LoVo (cell line): ENCODE data around the gene AGAP1.
A peak's percentile ranks its signal among the peaks of the same experiment; 100 is the strongest.

Source experiments
- DNase-seq: peaks from one replicate; pipeline ENCODE4 v3.0.0-alpha.2; 2016; ENCODE audit warnings: low spot score

The AGAP1 gene

GRCh38 chr2:235769046-235769445 lies 275.2 kb downstream of the AGAP1 start:
- DNase-seq: no peak

GRCh38 chr2:235770909-235771820 lies 277.3 kb downstream of the AGAP1 start:
- no peak for DNase-seq

- no peak for DNase-seq
These were observed 279.5 kb downstream of the AGAP1 start for GRCh38 chr2:235773188-235773928.

- no peak for DNase-seq
These were observed 280.5 kb downstream of the AGAP1 start for GRCh38 chr2:235774153-235774870.

- DNase-seq: no peak
These were observed 282.7 kb downstream of the AGAP1 start for GRCh38 chr2:235776531-235776930.

- peak; percentile 51 for DNase-seq
These were observed 285.6 kb downstream of the AGAP1 start for GRCh38 chr2:235779444-235779896.

GRCh38 chr2:235780401-235780800 lies 286.6 kb downstream of the AGAP1 start:
- DNase-seq: no peak

- no peak for DNase-seq
These were observed 287.9 kb downstream of the AGAP1 start for GRCh38 chr2:235781775-235782174.

GRCh38 chr2:235784788-235785187 lies 290.9 kb downstream of the AGAP1 start:
- no peak for DNase-seq

GRCh38 chr2:235789552-235789951 lies 295.7 kb downstream of the AGAP1 start:
- no peak for DNase-seq

GRCh38 chr2:235793163-235793752 lies 299.4 kb downstream of the AGAP1 start:
- no peak for DNase-seq

GRCh38 chr2:235799281-235799680 lies 305.4 kb downstream of the AGAP1 start:
- DNase-seq: no peak

GRCh38 chr2:235802542-235802941 lies 308.7 kb downstream of the AGAP1 start:
- no peak for DNase-seq

GRCh38 chr2:235803028-235803427 lies 309.2 kb downstream of the AGAP1 start:
- DNase-seq: no peak

- DNase-seq: no peak
These were observed 310.8 kb downstream of the AGAP1 start for GRCh38 chr2:235804676-235805075.

- no peak for DNase-seq
These were observed 313.3 kb downstream of the AGAP1 start for GRCh38 chr2:235806986-235807750.

GRCh38 chr2:235808366-235808765 lies 314.5 kb downstream of the AGAP1 start:
- DNase-seq: no peak

- DNase-seq: no peak
These were observed 316.4 kb downstream of the AGAP1 start for GRCh38 chr2:235810252-235810651.

GRCh38 chr2:235810846-235811245 lies 317.0 kb downstream of the AGAP1 start:
- DNase-seq: no peak

GRCh38 chr2:235811446-235812184 lies 317.8 kb downstream of the AGAP1 start:
- no peak for DNase-seq
